ENCODE measurements around the gene CITED2.
A peak's percentile ranks its signal among the peaks of the same experiment; 100 is the strongest.

The CITED2 gene

GRCh38 chr6:139329224-139329623 lies 45.2 kb downstream of the CITED2 start:
- no peak for DNase-seq

- no peak for DNase-seq
Measured at GRCh38 chr6:139327038-139327437, 47.4 kb downstream of the CITED2 start.

GRCh38 chr6:139325686-139326085 lies 48.8 kb downstream of the CITED2 start:
- DNase-seq, result no peak

GRCh38 chr6:139325125-139325524 lies 49.3 kb downstream of the CITED2 start:
- DNase-seq, result no peak

- no peak for DNase-seq
Measured at GRCh38 chr6:139324301-139324555, 50.2 kb downstream of the CITED2 start.

- DNase-seq, result peak; percentile 46
Measured at GRCh38 chr6:139323511-139324300, 50.7 kb downstream of the CITED2 start.

Measured in NCI-H2227 treated with DMSO at 0.1 percent for 48 hours (cell line).